ENCODE data around the gene GADD45A. TPM values are rescaled to one million over a fixed set of nuclear protein-coding genes. Genes with fewer than 3 reads are reported as not detected.

The GADD45A gene
- total and polyA plus RNA-seq, 9 of the 15 experiments (the other 6 are each of a cell fraction or from before 2014, with no cell fraction given), result 21.3 to 156 (median 62.1) TPM

GRCh38 chr1:67673468-67674201, 11.4 kb upstream of the GADD45A start:
- no TSS peak for BruUV-seq (replicated peaks)
- Histone ChIP-seq H3K4me2 (ENCODE audit: insufficient read depth, low read length) (no peak overlapping the region), H3K36me3 (ENCODE audit: control insufficient read depth, insufficient read depth, low read length) (no peaks in the 10 kb centered on the region), H3K27me3 (ENCODE audit: control insufficient read depth in 2 of 2, insufficient read depth in 2 of 2, low read length in 2 of 2) (no peaks in the 10 kb centered on the region), H3K27ac (ENCODE audit: extremely low read depth, low read depth, low read length) (no peak overlapping the region), H4K20me1 (replicated peaks; ENCODE audit: control insufficient read depth, insufficient read depth, low read length) (no peaks in the 10 kb centered on the region), H3K79me2 (ENCODE audit: control insufficient read depth, insufficient read depth, low read length) (no peaks in the 10 kb centered on the region), H2AFZ (ENCODE audit: low read depth, low read length) (no peak overlapping the region), H3K9ac (ENCODE audit: insufficient read depth in 1 of 2, low read depth in 2 of 2, low read length in 2 of 2) (no peak overlapping the region), H3K4me3 (no peak overlapping the region), H3K9me1 (ENCODE audit: control insufficient read depth, insufficient read depth, low read length) (no peaks in the 10 kb centered on the region), H3K4me1 (replicated peaks in 1 of 2; ENCODE audit: control insufficient read depth in 2 of 2, insufficient read depth in 2 of 2, low read length in 2 of 2) (peaks cover 3 to 9% of the 10 kb centered on the region in 2 experiments; a peak in 2 of 5 replicates), H3K9me3 (replicated peaks; ENCODE audit: control insufficient read depth, insufficient read depth, low read depth, low read length) (no peaks in the 10 kb centered on the region)
- intact Hi-C loops (cut with micrococcal nuclease) (no loop called here), in situ Hi-C loops (cut with MboI) (no loop called here)
- DNase-seq (ENCODE audit: extremely low read depth in 1 of 4, low spot score in 3 of 4) (no peak), FAIRE-seq (no peak), ATAC-seq (no peak)
- POLR2A ChIA-PET, result interaction anchor here (0.5 to 5.9 kb wide), 2 partner anchors 11 to 245 kb away, joined by 3 to 62 read pairs; partner anchors contain the start of gene GADD45A
- 27% methylated on average over 1 of the region's 1 CpG for WGBS (ENCODE audit: insufficient coverage, low coverage, missing lambda C conversion rate)
- no peak for TF ChIP-seq CREBBP (IDR thresholded peaks at IDR 0.05; ENCODE audit: low read depth, low read length)
- TF ChIP-seq ZNF512 (tag; IDR thresholded peaks at IDR 0.05), result peak; percentile 66
- CTCF ChIA-PET (ENCODE audit: low intra/inter-chr PET ratio), result no interaction called here
